IPS-NIHi7 (cell line): ENCODE results near the gene TMEM132D.
A peak's percentile ranks its signal among the peaks of the same experiment; 100 is the strongest.

ENCODE experiments used
- DNase-seq: peaks from one replicate; pipeline ENCODE4 v3.0.0; 2012; ENCODE audit warnings: mixed read lengths; ENCODE audit errors: extremely low spot score

The TMEM132D gene

GRCh38 chr12:129665414-129665813 lies 238.4 kb downstream of the TMEM132D start:
- no peak for DNase-seq

GRCh38 chr12:129662234-129662633 lies 241.6 kb downstream of the TMEM132D start:
- DNase-seq = no peak

- no peak for DNase-seq
Observed at GRCh38 chr12:129660946-129661345, 242.9 kb downstream of the TMEM132D start.

GRCh38 chr12:129659961-129660622 lies 243.7 kb downstream of the TMEM132D start:
- no peak for DNase-seq

GRCh38 chr12:129657179-129657578 lies 246.6 kb downstream of the TMEM132D start:
- DNase-seq = no peak

- no peak for DNase-seq
Observed at GRCh38 chr12:129651951-129652350, 251.9 kb downstream of the TMEM132D start.

GRCh38 chr12:129641926-129642325 lies 261.9 kb downstream of the TMEM132D start:
- DNase-seq = no peak

GRCh38 chr12:129635021-129635685 lies 268.7 kb downstream of the TMEM132D start:
- DNase-seq = peak; percentile 53

GRCh38 chr12:129631316-129631715 lies 272.5 kb downstream of the TMEM132D start:
- no peak for DNase-seq

GRCh38 chr12:129629901-129630300 lies 273.9 kb downstream of the TMEM132D start:
- no peak for DNase-seq

- no peak for DNase-seq
Observed at GRCh38 chr12:129622566-129622965, 281.3 kb downstream of the TMEM132D start.

GRCh38 chr12:129619271-129619670 lies 284.6 kb downstream of the TMEM132D start:
- DNase-seq = no peak

GRCh38 chr12:129617849-129618248 lies 286.0 kb downstream of the TMEM132D start:
- DNase-seq = no peak

- no peak for DNase-seq
Observed at GRCh38 chr12:129615001-129615400, 288.8 kb downstream of the TMEM132D start.

GRCh38 chr12:129614221-129614885 lies 289.5 kb downstream of the TMEM132D start:
- no peak for DNase-seq

- no peak for DNase-seq
Observed at GRCh38 chr12:129613314-129613713, 290.5 kb downstream of the TMEM132D start.

- no peak for DNase-seq
Observed at GRCh38 chr12:129610601-129611120, 293.2 kb downstream of the TMEM132D start.

- DNase-seq = no peak
Observed at GRCh38 chr12:129607756-129608155, 296.1 kb downstream of the TMEM132D start.

- no peak for DNase-seq
Observed at GRCh38 chr12:129607301-129607700, 296.5 kb downstream of the TMEM132D start.

GRCh38 chr12:129606239-129606638 lies 297.6 kb downstream of the TMEM132D start:
- DNase-seq = no peak

- DNase-seq = no peak
Observed at GRCh38 chr12:129605666-129606065, 298.2 kb downstream of the TMEM132D start.

- DNase-seq = no peak
Observed at GRCh38 chr12:129604506-129604905, 299.3 kb downstream of the TMEM132D start.

- no peak for DNase-seq
Observed at GRCh38 chr12:129599406-129599805, 304.4 kb downstream of the TMEM132D start.
